H9 (cell line): ENCODE results near the gene CD2AP. TPM values are rescaled to one million over a fixed set of nuclear protein-coding genes. Genes with fewer than 3 reads are reported as not detected.

Source experiments
- DNase-seq: peaks from one replicate; pipeline ENCODE4 v3.0.0-alpha.2; 2017
- H2AFZ ChIP-seq: one replicate; pipeline ENCODE4 v1.6.1; 2013; ENCODE audit warnings: mild to moderate bottlenecking, low read length, control low read depth, moderate library complexity
- H2AK5ac ChIP-seq: 2 replicates; pipeline ENCODE4 v1.6.1; 2013; ENCODE audit warnings: low read length, control low read depth, mixed read lengths; ENCODE audit not compliant: insufficient read length
- H2BK120ac ChIP-seq: one replicate; pipeline ENCODE4 v1.6.1; 2013; ENCODE audit warnings: low read depth, mild to moderate bottlenecking, low read length, control low read depth, inconsistent platforms; ENCODE audit not compliant: poor library complexity, severe bottlenecking
- H2BK12ac ChIP-seq: 2 replicates; pipeline ENCODE4 v1.6.1; 2013; ENCODE audit warnings: low read length, control low read depth, mixed read lengths, low read depth; ENCODE audit not compliant: insufficient read length
- H2BK15ac ChIP-seq: 2 replicates; pipeline ENCODE4 v1.6.1; 2013; ENCODE audit warnings: low read depth, low read length, control low read depth
- H2BK20ac ChIP-seq: one replicate; pipeline ENCODE4 v1.6.1; 2013; ENCODE audit warnings: low read depth, mild to moderate bottlenecking, low read length, control low read depth, inconsistent platforms; ENCODE audit not compliant: poor library complexity, severe bottlenecking
- H2BK5ac ChIP-seq: 2 replicates; pipeline ENCODE4 v1.6.1; 2013; ENCODE audit warnings: low read length, control low read depth, mixed read lengths; ENCODE audit not compliant: insufficient read length
- H3K14ac ChIP-seq: 2 replicates; pipeline ENCODE4 v1.6.1; 2013; ENCODE audit warnings: low read length, control low read depth; ENCODE audit not compliant: insufficient read depth
- H3K18ac ChIP-seq: 2 replicates; pipeline ENCODE4 v1.6.1; 2013; ENCODE audit warnings: low read depth, mild to moderate bottlenecking, mixed read lengths, low read length, control low read depth; ENCODE audit not compliant: insufficient read length
- H3K23ac ChIP-seq: 2 replicates; pipeline ENCODE4 v1.6.1; 2013; ENCODE audit warnings: low read length, control low read depth, mixed read lengths, low read depth; ENCODE audit not compliant: insufficient read length
- H3K23me2 ChIP-seq: 2 replicates; pipeline ENCODE4 v1.6.1; 2013; ENCODE audit warnings: low read depth, mild to moderate bottlenecking, mixed read lengths, low read length, control low read depth; ENCODE audit not compliant: insufficient read length, poor library complexity, severe bottlenecking
- H3K27ac ChIP-seq: 2 replicates; pipeline ENCODE4 v1.5.1; 2013; ENCODE audit warnings: low read length, control low read depth, mixed read lengths, low read depth; ENCODE audit not compliant: insufficient read length
- H3K27me3 ChIP-seq: 2 replicates; pipeline ENCODE4 v1.6.1; 2013; ENCODE audit warnings: low read length, control low read depth, inconsistent platforms; ENCODE audit not compliant: insufficient read depth
- H3K4ac ChIP-seq: 2 replicates; pipeline ENCODE4 v1.6.1; 2013; ENCODE audit warnings: low read depth, mild to moderate bottlenecking, control low read depth, inconsistent platforms, low read length, moderate library complexity
- H3K4me1 ChIP-seq: 2 replicates; pipeline ENCODE4 v1.6.1; 2013; ENCODE audit warnings: low read length, control low read depth, inconsistent platforms; ENCODE audit not compliant: insufficient read depth
- H3K4me2 ChIP-seq: 2 replicates; pipeline ENCODE4 v1.6.1; 2013; ENCODE audit warnings: low read length, control low read depth, mixed read lengths; ENCODE audit not compliant: insufficient read length, insufficient read depth
- H3K56ac ChIP-seq: 2 replicates; pipeline ENCODE4 v1.6.1; 2013; ENCODE audit warnings: low read depth, mild to moderate bottlenecking, mixed read lengths, low read length, control low read depth; ENCODE audit not compliant: insufficient read length
- H3K79me1 ChIP-seq: 2 replicates; pipeline ENCODE4 v1.6.1; 2013; ENCODE audit warnings: low read depth, mild to moderate bottlenecking, moderate library complexity, low read length, control low read depth, inconsistent platforms; ENCODE audit not compliant: insufficient read depth, poor library complexity, severe bottlenecking
- H3K79me2 ChIP-seq: 2 replicates; pipeline ENCODE4 v1.6.1; 2013; ENCODE audit warnings: low read length, control low read depth, inconsistent platforms; ENCODE audit not compliant: insufficient read depth
- H3K9ac ChIP-seq: 2 replicates; pipeline ENCODE4 v1.6.1; 2013; ENCODE audit warnings: low read length, control low read depth, mixed read lengths; ENCODE audit not compliant: insufficient read length; ENCODE audit errors: extremely low read depth
- H3K9me3 ChIP-seq: one replicate; pipeline ENCODE4 v1.6.1; 2013; ENCODE audit warnings: low read depth, low read length, inconsistent platforms; ENCODE audit not compliant: control insufficient read depth
- H3T11ph ChIP-seq: one replicate; pipeline ENCODE4 v1.6.1; 2013; ENCODE audit warnings: mild to moderate bottlenecking, low read length, control low read depth, inconsistent platforms
- H4K20me1 ChIP-seq: one replicate; pipeline ENCODE4 v1.6.1; 2013; ENCODE audit not compliant: control insufficient read depth, insufficient read length, insufficient read depth
- H4K5ac ChIP-seq: 2 replicates; pipeline ENCODE4 v1.6.1; 2013; ENCODE audit warnings: low read depth, mild to moderate bottlenecking, mixed read lengths, low read length, control low read depth; ENCODE audit not compliant: insufficient read length
- H4K8ac ChIP-seq: replicated peaks from 2 replicates; pipeline ENCODE4 v1.6.1; 2013; ENCODE audit warnings: low read length, control low read depth, mixed read lengths, low read depth; ENCODE audit not compliant: insufficient read length
- H4K91ac ChIP-seq: 2 replicates; pipeline ENCODE4 v1.6.1; 2013; ENCODE audit warnings: low read depth, mild to moderate bottlenecking, moderate library complexity, mixed read lengths, low read length, control low read depth; ENCODE audit not compliant: insufficient read length
- H3K27ac Mint-ChIP-seq, 3 experiments: 2 replicates in 2 of 3; 3 replicates in 1 of 3; pipeline ENCODE4 v1.8.0; 2020 to 2021; ENCODE audit warnings: mixed read lengths in 3 of 3, mild to moderate bottlenecking in 1 of 3, moderate library complexity in 1 of 3
- H3K27me3 Mint-ChIP-seq: 2 replicates; pipeline ENCODE4 v1.8.0; 2021; ENCODE audit warnings: low read depth, mild to moderate bottlenecking, moderate library complexity, mixed read lengths
- H3K36me3 Mint-ChIP-seq, 3 experiments: 2 replicates in 2 of 3; 3 replicates in 1 of 3; pipeline ENCODE4 v1.8.0; 2020 to 2021; ENCODE audit warnings: low read depth in 3 of 3, mixed read lengths in 3 of 3; ENCODE audit not compliant: insufficient read depth in 1 of 3
- H3K4me1 Mint-ChIP-seq, 2 experiments: 2 replicates each; pipeline ENCODE4 v1.8.0; 2020; ENCODE audit warnings: mixed read lengths in 2 of 2
- H3K4me3 Mint-ChIP-seq, 2 experiments: 2 replicates in 1 of 2; 3 replicates in 1 of 2; pipeline ENCODE4 v1.8.0; 2020 to 2021; ENCODE audit warnings: mild to moderate bottlenecking in 2 of 2, mixed read lengths in 2 of 2, moderate library complexity in 1 of 2
- H3K9me3 Mint-ChIP-seq, 2 experiments: 2 replicates in 1 of 2; 3 replicates in 1 of 2; pipeline ENCODE4 v1.8.0; 2020; ENCODE audit warnings: mild to moderate bottlenecking in 2 of 2, mixed read lengths in 2 of 2, moderate library complexity in 1 of 2
- WGBS: extraction: QIAGEN DNeasy Blood & Tissue Kit; methylation state at CpG from one replicate; pipeline ENCODE4 v1.1.7; 2013; ENCODE audit warnings: missing lambda C conversion rate, low lambda C conversion rate, mixed read lengths; ENCODE audit not compliant: insufficient read length; ENCODE audit errors: extremely low coverage; 5-methylcytosine and 5-hydroxymethylcytosine counted together
- total RNA-seq: library from RNA; stranded (reverse); gene quantifications from 2 replicates; pipeline ENCODE4 v1.2.1, GENCODE V29; 2021
- TF ChIP-seq, protein P1 (sequence below): fragments of 200-600 bp; sonication (generic); conservative IDR thresholded peaks from 3 replicates; pipeline ENCODE4 v1.8.0; 2021; ENCODE audit warnings: antibody characterized with exemption, mild to moderate bottlenecking

The CD2AP gene
- total RNA-seq, 1 experiment from 2014 or later, result 50.1 TPM

DNA sequence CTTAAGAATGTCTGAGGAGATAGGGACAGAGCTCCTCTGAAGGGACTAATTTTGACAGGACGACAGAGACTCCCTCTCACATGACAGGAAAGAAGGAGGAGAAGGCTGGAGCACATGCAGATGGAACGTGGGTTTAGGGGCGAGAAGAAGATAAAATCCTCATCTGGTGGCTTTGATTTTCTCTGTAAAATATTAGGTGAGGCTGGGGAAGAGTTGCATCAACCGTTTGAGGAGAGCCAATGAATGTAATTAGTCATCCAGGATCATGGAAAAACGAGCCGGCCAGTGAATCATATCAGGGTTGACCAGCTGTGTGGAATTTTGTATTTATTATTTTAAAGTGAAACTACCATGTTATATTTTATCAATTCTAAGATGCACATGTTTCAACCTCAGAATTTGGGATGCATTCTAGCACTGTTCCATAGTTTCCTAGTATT, 173.9 kb downstream of the CD2AP start:
- Mint-ChIP-seq H3K27ac (no peak overlapping the region), H3K4me1 (peaks cover 4 to 7% of the 10 kb centered on the region in 2 experiments), H3K27me3 (no peaks in the 10 kb centered on the region), H3K9me3 (no peaks in the 10 kb centered on the region), H3K4me3 (no peak overlapping the region), H3K36me3 (0 out of 7 replicates have a peak, but pooled peaks cover 0 to 1% (median 0%) of the 10 kb centered on the region in 3 experiments)
- no peaks in the 10 kb centered on the region for H4K20me1 ChIP-seq
- no peaks in the 10 kb centered on the region for H3K79me2 ChIP-seq
- no peaks in the 10 kb centered on the region for H3K27me3 ChIP-seq
- H3K9ac ChIP-seq, result no peak overlapping the region
- H2AK5ac ChIP-seq, result no peak overlapping the region
- H2BK20ac ChIP-seq, result no peak overlapping the region
- no peak overlapping the region for H3K4me2 ChIP-seq
- no peak overlapping the region for H3K4ac ChIP-seq
- peaks cover 4% of the 10 kb centered on the region; the same call in 1 of the 2 replicates for H3K4me1 ChIP-seq
- H4K8ac ChIP-seq, result no peak overlapping the region
- H4K91ac ChIP-seq, result no peak overlapping the region
- no peak overlapping the region for H2BK120ac ChIP-seq
- no peak overlapping the region for H3K56ac ChIP-seq
- H3K23ac ChIP-seq, result no peak overlapping the region
- TF ChIP-seq, protein P1, sequence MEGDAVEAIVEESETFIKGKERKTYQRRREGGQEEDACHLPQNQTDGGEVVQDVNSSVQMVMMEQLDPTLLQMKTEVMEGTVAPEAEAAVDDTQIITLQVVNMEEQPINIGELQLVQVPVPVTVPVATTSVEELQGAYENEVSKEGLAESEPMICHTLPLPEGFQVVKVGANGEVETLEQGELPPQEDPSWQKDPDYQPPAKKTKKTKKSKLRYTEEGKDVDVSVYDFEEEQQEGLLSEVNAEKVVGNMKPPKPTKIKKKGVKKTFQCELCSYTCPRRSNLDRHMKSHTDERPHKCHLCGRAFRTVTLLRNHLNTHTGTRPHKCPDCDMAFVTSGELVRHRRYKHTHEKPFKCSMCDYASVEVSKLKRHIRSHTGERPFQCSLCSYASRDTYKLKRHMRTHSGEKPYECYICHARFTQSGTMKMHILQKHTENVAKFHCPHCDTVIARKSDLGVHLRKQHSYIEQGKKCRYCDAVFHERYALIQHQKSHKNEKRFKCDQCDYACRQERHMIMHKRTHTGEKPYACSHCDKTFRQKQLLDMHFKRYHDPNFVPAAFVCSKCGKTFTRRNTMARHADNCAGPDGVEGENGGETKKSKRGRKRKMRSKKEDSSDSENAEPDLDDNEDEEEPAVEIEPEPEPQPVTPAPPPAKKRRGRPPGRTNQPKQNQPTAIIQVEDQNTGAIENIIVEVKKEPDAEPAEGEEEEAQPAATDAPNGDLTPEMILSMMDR, result no peak
- H2BK12ac ChIP-seq, result no peak overlapping the region
- no peak overlapping the region for H3K27ac ChIP-seq
- WGBS, result no CpG with 5 or more reads among the region's 6 CpGs
- H3K9me3 ChIP-seq, result no peaks in the 10 kb centered on the region
- H3K14ac ChIP-seq, result no peak overlapping the region
- no peak overlapping the region for H3T11ph ChIP-seq
- H3K79me1 ChIP-seq, result no peaks in the 10 kb centered on the region
- H2AFZ ChIP-seq, result no peak overlapping the region
- DNase-seq, result no peak
- H2BK5ac ChIP-seq, result no peak overlapping the region
- no peak overlapping the region for H2BK15ac ChIP-seq
- no peak overlapping the region for H3K18ac ChIP-seq
- H3K23me2 ChIP-seq, result no peaks in the 10 kb centered on the region
- no peak overlapping the region for H4K5ac ChIP-seq
